Measurements from ENCODE around the gene PDXP. TPM values are rescaled to one million over a fixed set of nuclear protein-coding genes. Genes with fewer than 3 reads are reported as not detected.

Gene PDXP
- total RNA-seq, 2 experiments from 2014 or later: 1.5 TPM

DNA sequence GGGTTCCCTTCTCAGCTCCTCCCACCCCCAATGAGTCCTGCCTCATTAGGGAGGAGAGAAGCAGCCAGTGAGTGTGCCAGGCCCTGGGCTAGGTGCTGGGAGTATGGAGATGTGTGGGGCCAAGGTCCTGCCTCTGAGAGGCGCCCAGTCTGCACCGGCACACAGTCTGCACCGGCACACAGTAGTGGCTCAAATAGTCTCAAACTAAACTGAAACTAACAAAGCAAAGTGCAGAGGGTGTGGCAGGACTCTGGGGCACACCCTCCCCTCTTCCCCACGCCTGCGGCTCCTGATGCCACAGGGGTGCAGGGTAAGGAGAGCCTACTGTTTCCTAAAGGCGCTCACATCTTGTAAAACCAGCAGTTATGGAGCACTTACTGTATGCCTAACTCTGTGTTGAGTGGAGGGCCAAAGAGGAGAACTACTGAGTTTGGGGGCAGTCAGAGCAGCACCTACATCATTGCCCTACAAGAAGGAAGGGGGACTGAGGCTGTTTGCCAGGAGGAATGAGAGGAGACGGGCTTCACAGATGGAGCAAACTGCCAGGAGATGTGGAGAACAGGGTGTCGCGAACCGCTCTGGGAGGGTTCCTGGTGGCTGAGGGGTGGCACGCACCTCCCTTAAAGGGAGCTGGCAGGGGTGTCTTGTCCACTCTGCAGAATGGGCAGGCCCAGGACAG is 20.0 kb upstream of the PDXP start:
- Mint-ChIP-seq H3K36me3 (ENCODE audit: low read depth) (peaks cover 37% of the 10 kb centered on the region), H3K27me3 (no peaks in the 10 kb centered on the region), H3K4me1 (ENCODE audit: low read depth) (peaks cover 77% of the 10 kb centered on the region), H3K27ac (peak overlapping the region; percentile 94), H3K4me3 (peak overlapping the region; percentile 98), H3K9me3 (no peaks in the 10 kb centered on the region)
- intact Hi-C loops (cut with DNase I, micrococcal nuclease): no loop called here
- peak; percentile 36 for ATAC-seq (ENCODE audit: poor library complexity)
- H3K9me3 ChIP-seq (ENCODE audit: control insufficient read depth in 1 of 2, insufficient read depth in 1 of 2, low read length in 2 of 2): no peaks in the 10 kb centered on the region
- ChIA-PET POLR2A (interaction anchor here (0.6 to 9.5 kb wide), 8 partner anchors 12 to 509 kb away, joined by 3 to 107 read pairs (median 16); partner anchors contain the start of genes GGA1, LGALS1, NOL12 and PDXP), CTCF (interaction anchor here (7.4 kb wide), 1 partner anchor 42 kb away, joined by 171 read pairs; the partner anchor contains the start of genes LGALS1 and NOL12)
- peak overlapping the region; percentile 97 for H3K4me3 ChIP-seq (ENCODE audit: low read length)
- peaks cover 25% of the 10 kb centered on the region for H3K36me3 ChIP-seq (ENCODE audit: insufficient read depth, low read length)
- H3K27ac ChIP-seq (ENCODE audit: low read depth in 1 of 2, low read length in 2 of 2): peak overlapping the region; percentile 73 to 77
- DNase-seq: peak in 8 of 14 experiments; percentile 25 to 64 (median 48)
- no peak for TF ChIP-seq CTCF (IDR thresholded peaks at IDR 0.05)
- no peaks in the 10 kb centered on the region for H3K27me3 ChIP-seq (ENCODE audit: control insufficient read depth in 1 of 2, insufficient read depth in 2 of 2, low read length in 2 of 2)
- peaks cover 90% of the 10 kb centered on the region for H3K4me1 ChIP-seq (ENCODE audit: insufficient read depth, low read length)

- TF ChIP-seq CTCF (IDR thresholded peaks at IDR 0.05): no peak
- ChIA-PET POLR2A (interaction anchor here (2.0 to 9.5 kb wide), 5 partner anchors 12 to 38 kb away, joined by 8 to 107 read pairs (median 71); partner anchors contain the start of genes GGA1 and PDXP), CTCF (interaction anchor here (7.4 kb wide), 1 partner anchor 41 kb away, joined by 171 read pairs; the partner anchor contains the start of genes LGALS1 and NOL12)
- no peaks in the 10 kb centered on the region for H3K27me3 Mint-ChIP-seq
- H3K27ac ChIP-seq (ENCODE audit: low read depth in 1 of 2, low read length in 2 of 2): peak within 1 kb of the TSS; percentile 73 to 77
- ATAC-seq (ENCODE audit: poor library complexity) (peak; percentile 33), DNase-seq (peak in 11 of 14 experiments; percentile 37 to 72 (median 53))
- peak within 1 kb of the TSS; percentile 100 for H3K4me3 Mint-ChIP-seq
- H3K4me3 ChIP-seq (ENCODE audit: low read length): peak within 1 kb of the TSS; percentile 97
- no peaks in the 10 kb centered on the region for H3K9me3 Mint-ChIP-seq
- H3K27ac Mint-ChIP-seq: peak within 1 kb of the TSS; percentile 94
- H3K36me3 ChIP-seq (ENCODE audit: insufficient read depth, low read length): peaks cover 30% of the 10 kb centered on the region
- H3K36me3 Mint-ChIP-seq (ENCODE audit: low read depth): peaks cover 42% of the 10 kb centered on the region
- peaks cover 89% of the 10 kb centered on the region for H3K4me1 ChIP-seq (ENCODE audit: insufficient read depth, low read length)
- no peaks in the 10 kb centered on the region for H3K9me3 ChIP-seq (ENCODE audit: control insufficient read depth in 1 of 2, insufficient read depth in 1 of 2, low read length in 2 of 2)
- peaks cover 75% of the 10 kb centered on the region for H3K4me1 Mint-ChIP-seq (ENCODE audit: low read depth)
- intact Hi-C loops (cut with DNase I, micrococcal nuclease): no loop called here
- no peaks in the 10 kb centered on the region for H3K27me3 ChIP-seq (ENCODE audit: control insufficient read depth in 1 of 2, insufficient read depth in 2 of 2, low read length in 2 of 2)
Observed at GRCh38 chr22:37639070-37639760, 19.3 kb upstream of the PDXP start, which contains the start of gene SH3BP1. TSS of gene SH3BP1 (plus strand) at chr22:37639669. CDS start at chr22:37639788, 119 bp downstream.
